Stimulated activated CD4-positive, alpha-beta T cell treated with anti-CD3 and anti-CD28 coated beads, Interleukin-1b, Interleukin-23, amount 100 ng/mL, for 24 hours (primary cell): Measurements from ENCODE around the gene POLA2.

ENCODE experiments used
- DNase-seq, 4 experiments: peaks; one replicate each; pipeline ENCODE4 v3.0.0-alpha.2; 2020; ENCODE audit warnings: low read depth in 4 of 4, low spot score in 1 of 4

Gene POLA2

GRCh38 chr11:65279741-65280440 lies 18.1 kb downstream of the POLA2 start:
- DNase-seq = peak in 2 of 4 experiments; percentile 45 to 51

GRCh38 chr11:65280646-65281045 lies 18.9 kb downstream of the POLA2 start:
- no peak for DNase-seq

- DNase-seq = no peak
Measured at GRCh38 chr11:65286686-65287085, 24.9 kb downstream of the POLA2 start.

- no peak for DNase-seq
Measured at GRCh38 chr11:65287601-65288000, 25.8 kb downstream of the POLA2 start.

- DNase-seq = no peak
Measured at GRCh38 chr11:65288706-65289536, 27.2 kb downstream of the POLA2 start.

- no peak for DNase-seq
Measured at GRCh38 chr11:65290448-65291165, 28.8 kb downstream of the POLA2 start.

GRCh38 chr11:65291613-65292012 lies 29.9 kb downstream of the POLA2 start:
- DNase-seq = no peak

GRCh38 chr11:65292890-65293289 lies 31.1 kb downstream of the POLA2 start:
- DNase-seq = no peak

- DNase-seq = no peak
Measured at GRCh38 chr11:65293909-65294381, 32.2 kb downstream of the POLA2 start.

GRCh38 chr11:65295001-65295400 lies 33.2 kb downstream of the POLA2 start:
- DNase-seq = no peak

GRCh38 chr11:65295571-65296341 lies 34.0 kb downstream of the POLA2 start:
- no peak for DNase-seq

GRCh38 chr11:65297026-65297672 lies 35.4 kb downstream of the POLA2 start:
- no peak for DNase-seq

- no peak for DNase-seq
Measured at GRCh38 chr11:65298131-65298535, 36.4 kb downstream of the POLA2 start.

- no peak for DNase-seq
Measured at GRCh38 chr11:65298655-65299179, 37.0 kb downstream of the POLA2 start.

GRCh38 chr11:65300621-65301275 lies 39.0 kb downstream of the POLA2 start:
- no peak for DNase-seq

GRCh38 chr11:65301491-65302329 lies 39.9 kb downstream of the POLA2 start:
- no peak for DNase-seq

- no peak for DNase-seq
Measured at GRCh38 chr11:65303555-65303954, 41.8 kb downstream of the POLA2 start.

- DNase-seq = no peak
Measured at GRCh38 chr11:65304110-65304509, 42.3 kb downstream of the POLA2 start.

GRCh38 chr11:65304613-65305012 lies 42.9 kb downstream of the POLA2 start:
- DNase-seq = no peak
